HepG2 (cell line): ENCODE data around the gene CD28. TPM values are rescaled to one million over a fixed set of nuclear protein-coding genes. Genes with fewer than 3 reads are reported as not detected.

Source experiments
- ATAC-seq: fragments of 200-7000 bp; cut with Tn5 transposase; 3 replicates; pipeline ENCODE4 v1.9.1; 2020; ENCODE audit warnings: mild to moderate bottlenecking, moderate library complexity
- BruUV-seq: library from RNA; stranded (reverse); fragments of 400-500 nt; replicated peaks from 2 replicates; lab custom pipeline; 2021; lab: Mats Ljungman, UMichigan
- CTCF ChIA-PET: fragments of 300-600 bp; formaldehyde crosslinking; extraction: SDS; loops from one replicate; lab custom pipeline; 2021; ENCODE audit warnings: low total read pairs, inconsistent platforms, low intra/inter-chr PET ratio; lab: Yijun Ruan, JAX
- POLR2A ChIA-PET: fragments of 350-600 bp; sonication (Branson Sonifier 250); formaldehyde crosslinking; loops from one replicate; lab custom pipeline; 2020; ENCODE audit warnings: antibody characterized with exemption, inconsistent platforms; lab: Yijun Ruan, JAX
- DNase-seq: peaks from one replicate; pipeline ENCODE4 v3.0.0-alpha.2; 2015; ENCODE audit warnings: low spot score
- FAIRE-seq: peaks from 3 replicates; lab custom pipeline; 2011; peaks lifted over from hg19 to GRCh38; lab: Jason Lieb, UNC
- H2AFZ ChIP-seq: one replicate; pipeline ENCODE4 v1.6.1; 2011; ENCODE audit warnings: low read length, inconsistent platforms
- H3K27ac ChIP-seq: fragments of 300-600 bp; 3 replicates; pipeline ENCODE4 v1.8.0; 2011; ENCODE audit warnings: mixed run types, mild to moderate bottlenecking, mixed read lengths, low read length, inconsistent platforms; ENCODE audit not compliant: insufficient read depth; ENCODE audit errors: extremely low read length
- H3K27me3 ChIP-seq, 2 experiments: fragments of 200-600 bp in 1 of 2; 2 replicates in 1 of 2; 3 replicates in 1 of 2; pipeline versions ENCODE4 v1.6.0 to v1.8.0; 2011; ENCODE audit warnings: low read length in 2 of 2, mild to moderate bottlenecking in 2 of 2, moderate library complexity in 2 of 2, inconsistent platforms in 1 of 2; ENCODE audit not compliant: insufficient read depth in 2 of 2, control insufficient read depth in 1 of 2
- H3K36me3 ChIP-seq, 2 experiments: fragments of 200-600 bp in 1 of 2; replicated peaks in 1 of 2; 2 replicates in 1 of 2; 3 replicates in 1 of 2; pipeline versions ENCODE4 v1.5.1 to v1.8.0; 2011; ENCODE audit warnings: low read length in 2 of 2, inconsistent platforms in 1 of 2; ENCODE audit not compliant: insufficient read depth in 2 of 2, control insufficient read depth in 1 of 2
- H3K4me1 ChIP-seq: 2 replicates; pipeline ENCODE4 v1.5.1; 2012; ENCODE audit warnings: low read length, inconsistent platforms; ENCODE audit not compliant: insufficient read depth
- H3K4me2 ChIP-seq: 2 replicates; pipeline ENCODE4 v1.6.0; 2011; ENCODE audit warnings: low read depth, low read length, inconsistent platforms
- H3K4me3 ChIP-seq, 3 experiments: fragments of 200-600 bp in 1 of 3; sonication (generic), shearing (Covaris generic) in 1 of 3; replicated peaks in 1 of 3; 2 replicates each; pipeline ENCODE4 v1.5.1; 2011 to 2016; ENCODE audit warnings: low read length in 3 of 3, inconsistent platforms in 2 of 3, low read depth in 2 of 3, mild to moderate bottlenecking in 2 of 3, control low read depth in 1 of 3, mixed read lengths in 1 of 3; ENCODE audit not compliant: insufficient read depth in 1 of 3
- H3K79me2 ChIP-seq: one replicate; pipeline ENCODE4 v1.6.1; 2011; ENCODE audit warnings: low read length, inconsistent platforms; ENCODE audit not compliant: insufficient read depth
- H3K9ac ChIP-seq: 2 replicates; pipeline ENCODE4 v1.6.0; 2011; ENCODE audit warnings: mild to moderate bottlenecking, low read depth, low read length, inconsistent platforms; ENCODE audit not compliant: insufficient read depth
- H3K9me3 ChIP-seq: 2 replicates; pipeline ENCODE4 v1.5.1; 2012; ENCODE audit warnings: mild to moderate bottlenecking, low read length
- H4K20me1 ChIP-seq: 2 replicates; pipeline ENCODE4 v1.6.0; 2011; ENCODE audit warnings: inconsistent platforms, mild to moderate bottlenecking, low read length, moderate library complexity; ENCODE audit not compliant: insufficient read depth
- CENPX ChIP-seq: sonication (generic); formaldehyde crosslinking; IDR thresholded peaks from 2 replicates; pipeline ENCODE4 v1.9.0; 2021; ENCODE audit warnings: mild to moderate bottlenecking, missing genetic modification reagents, moderate library complexity
- FOXA1 ChIP-seq, 2 experiments: fragments of 450-650 bp in 1 of 2; sonication (generic) in 1 of 2; formaldehyde crosslinking in 1 of 2; IDR thresholded peaks; 2 replicates each; pipeline versions ENCODE4 v1.4.0 to v1.6.1; 2016 to 2020; ENCODE audit warnings: missing genetic modification reagents in 1 of 2
- GATAD2A ChIP-seq: IDR thresholded peaks from 2 replicates; pipeline ENCODE4 v1.6.1; 2016
- MBD4 ChIP-seq: IDR thresholded peaks from 2 replicates; pipeline ENCODE4 v1.6.1; 2012; ENCODE audit warnings: low read length, inconsistent platforms, borderline replicate concordance
- ZNF317 ChIP-seq: sonication (generic); formaldehyde crosslinking; IDR thresholded peaks from 2 replicates; pipeline ENCODE4 v1.5.0; 2020; ENCODE audit warnings: mild to moderate bottlenecking, missing genetic modification reagents
- WGBS: methylation state at CpG from one replicate; pipeline ENCODE4 v1.1.6; 2017; ENCODE audit warnings: low lambda C conversion rate; 5-methylcytosine and 5-hydroxymethylcytosine counted together
- in situ Hi-C: cut with HindIII; loops from 2 replicates; pipeline ENCODE4 v1.10.0; 2017; ENCODE audit warnings: low pct_unique_long_range_greater_than_20kb; ENCODE audit not compliant: extremely low pct_ligation_motif_present
- intact Hi-C: fragments of 100-400 bp; cut with micrococcal nuclease; formaldehyde crosslinking; loops from one replicate; pipeline ENCODE4 v1.10.0; 2022; ENCODE audit not compliant: unreplicated experiment
- polyA plus RNA-seq, 8 experiments: library from polyadenylated mRNA; depleted of rRNA in 3 of 8; stranded (reverse) in 7 of 8; unstranded in 1 of 8; fragments of >200 nt; fragmentation: Illumina TruSeq in 4 of 8; extraction: Trizol in 4 of 8; gene quantifications; 2 replicates each; pipeline versions ENCODE4 v1.2.1 to v1.2.3, GENCODE V29; 2011 to 2016; ENCODE audit warnings: low read depth in 4 of 8, missing spikeins in 1 of 8, mixed read lengths in 1 of 8; ENCODE audit not compliant: insufficient read depth in 1 of 8
- total RNA-seq, 5 experiments: library from RNA; depleted of rRNA; stranded (reverse); fragments of >200 nt; fragmentation: Illumina TruSeq; extraction: Trizol; gene quantifications; 2 replicates each; pipeline ENCODE4 v1.2.3, GENCODE V29; 2016; ENCODE audit warnings: low read depth in 1 of 5
- TF ChIP-seq, protein P1 (sequence below): sonication (generic); formaldehyde crosslinking; IDR thresholded peaks from 2 replicates; pipeline ENCODE4 v1.5.1; 2020; ENCODE audit warnings: missing genetic modification reagents, mild to moderate bottlenecking, borderline replicate concordance
- TF ChIP-seq, protein P2 (sequence below): sonication (generic); formaldehyde crosslinking; IDR thresholded peaks from 2 replicates; pipeline ENCODE4 v1.4.0; 2020; ENCODE audit warnings: missing genetic modification reagents

The CD28 gene
- total and polyA plus RNA-seq, 2 of the 13 experiments (the other 11 are each of a cell fraction or from before 2014, with no cell fraction given), result not detected

DNA sequence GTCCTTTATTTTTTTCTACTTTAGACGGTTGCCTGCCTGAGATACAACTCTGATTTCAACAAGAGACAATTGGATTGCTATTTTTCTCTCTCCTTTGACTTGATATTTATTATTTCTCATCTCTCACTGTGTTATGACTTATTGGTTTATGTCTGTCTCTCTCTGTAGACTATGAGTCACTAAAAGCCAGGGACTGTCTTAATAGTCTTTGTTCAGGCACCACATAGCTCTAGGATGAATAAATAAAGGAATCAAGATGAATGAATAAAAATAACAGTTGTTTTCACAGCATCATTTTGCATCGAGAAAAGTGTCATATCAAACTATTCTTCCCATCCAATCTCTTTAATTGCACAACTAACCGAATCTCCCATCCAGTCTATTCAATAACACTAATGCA lies 31.4 kb upstream of the CD28 start:
- Histone ChIP-seq H3K4me3 (no peak overlapping the region), H3K79me2 (no peaks in the 10 kb centered on the region), H3K36me3 (no peaks in the 10 kb centered on the region), H3K9ac (no peak overlapping the region), H3K27ac (no peak overlapping the region), H4K20me1 (no peaks in the 10 kb centered on the region), H3K4me2 (no peak overlapping the region), H3K27me3 (no peaks in the 10 kb centered on the region), H2AFZ (no peak overlapping the region), H3K4me1 (no peaks in the 10 kb centered on the region), H3K9me3 (no peaks in the 10 kb centered on the region)
- TF ChIP-seq, protein P1, sequence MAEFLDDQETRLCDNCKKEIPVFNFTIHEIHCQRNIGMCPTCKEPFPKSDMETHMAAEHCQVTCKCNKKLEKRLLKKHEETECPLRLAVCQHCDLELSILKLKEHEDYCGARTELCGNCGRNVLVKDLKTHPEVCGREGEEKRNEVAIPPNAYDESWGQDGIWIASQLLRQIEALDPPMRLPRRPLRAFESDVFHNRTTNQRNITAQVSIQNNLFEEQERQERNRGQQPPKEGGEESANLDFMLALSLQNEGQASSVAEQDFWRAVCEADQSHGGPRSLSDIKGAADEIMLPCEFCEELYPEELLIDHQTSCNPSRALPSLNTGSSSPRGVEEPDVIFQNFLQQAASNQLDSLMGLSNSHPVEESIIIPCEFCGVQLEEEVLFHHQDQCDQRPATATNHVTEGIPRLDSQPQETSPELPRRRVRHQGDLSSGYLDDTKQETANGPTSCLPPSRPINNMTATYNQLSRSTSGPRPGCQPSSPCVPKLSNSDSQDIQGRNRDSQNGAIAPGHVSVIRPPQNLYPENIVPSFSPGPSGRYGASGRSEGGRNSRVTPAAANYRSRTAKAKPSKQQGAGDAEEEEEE (CRISPR knock-in tag), result no peak
- TF ChIP-seq MBD4 (no peak), GATAD2A (CRISPR knock-in tag) (no peak), CENPX (CRISPR knock-in tag) (no peak), FOXA1 (IDR thresholded peaks at IDR 0.05) (no peak), FOXA1 (CRISPR knock-in tag; IDR thresholded peaks at IDR 0.05) (no peak), ZNF317 (CRISPR knock-in tag) (no peak)
- TF ChIP-seq, protein P2, sequence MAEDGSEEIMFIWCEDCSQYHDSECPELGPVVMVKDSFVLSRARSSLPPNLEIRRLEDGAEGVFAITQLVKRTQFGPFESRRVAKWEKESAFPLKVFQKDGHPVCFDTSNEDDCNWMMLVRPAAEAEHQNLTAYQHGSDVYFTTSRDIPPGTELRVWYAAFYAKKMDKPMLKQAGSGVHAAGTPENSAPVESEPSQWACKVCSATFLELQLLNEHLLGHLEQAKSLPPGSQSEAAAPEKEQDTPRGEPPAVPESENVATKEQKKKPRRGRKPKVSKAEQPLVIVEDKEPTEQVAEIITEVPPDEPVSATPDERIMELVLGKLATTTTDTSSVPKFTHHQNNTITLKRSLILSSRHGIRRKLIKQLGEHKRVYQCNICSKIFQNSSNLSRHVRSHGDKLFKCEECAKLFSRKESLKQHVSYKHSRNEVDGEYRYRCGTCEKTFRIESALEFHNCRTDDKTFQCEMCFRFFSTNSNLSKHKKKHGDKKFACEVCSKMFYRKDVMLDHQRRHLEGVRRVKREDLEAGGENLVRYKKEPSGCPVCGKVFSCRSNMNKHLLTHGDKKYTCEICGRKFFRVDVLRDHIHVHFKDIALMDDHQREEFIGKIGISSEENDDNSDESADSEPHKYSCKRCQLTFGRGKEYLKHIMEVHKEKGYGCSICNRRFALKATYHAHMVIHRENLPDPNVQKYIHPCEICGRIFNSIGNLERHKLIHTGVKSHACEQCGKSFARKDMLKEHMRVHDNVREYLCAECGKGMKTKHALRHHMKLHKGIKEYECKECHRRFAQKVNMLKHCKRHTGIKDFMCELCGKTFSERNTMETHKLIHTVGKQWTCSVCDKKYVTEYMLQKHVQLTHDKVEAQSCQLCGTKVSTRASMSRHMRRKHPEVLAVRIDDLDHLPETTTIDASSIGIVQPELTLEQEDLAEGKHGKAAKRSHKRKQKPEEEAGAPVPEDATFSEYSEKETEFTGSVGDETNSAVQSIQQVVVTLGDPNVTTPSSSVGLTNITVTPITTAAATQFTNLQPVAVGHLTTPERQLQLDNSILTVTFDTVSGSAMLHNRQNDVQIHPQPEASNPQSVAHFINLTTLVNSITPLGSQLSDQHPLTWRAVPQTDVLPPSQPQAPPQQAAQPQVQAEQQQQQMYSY (CRISPR knock-in tag), result no peak
- intact Hi-C loops, result no loop called here
- WGBS, result 27% methylated on average over 3 of the region's 3 CpGs
- ChIA-PET POLR2A (no interaction called here), CTCF (no interaction called here)
- in situ Hi-C loops, result no loop called here
- ATAC-seq (no peak), DNase-seq (no peak), FAIRE-seq (no peak)
- no TSS peak for BruUV-seq
